HFF-Myc (cell line): ENCODE data around the gene GGACT.

Experiments used
- DNase-seq: peaks from one replicate; pipeline ENCODE4 v3.0.0-alpha.2; 2011; ENCODE audit warnings: low read depth; ENCODE audit errors: extremely low read depth
- H3K4me3 ChIP-seq: replicated peaks from 2 replicates; pipeline ENCODE4 v1.5.1; 2011; ENCODE audit warnings: low read depth, mild to moderate bottlenecking, control low read depth, low read length
- CTCF ChIP-seq: IDR thresholded peaks from 2 replicates; pipeline ENCODE4 v1.5.1; 2012; ENCODE audit warnings: mild to moderate bottlenecking, low read depth, low read length, control low read depth; ENCODE audit errors: missing control alignments

GGACT gene

GRCh38 chr13:100511466-100511865, 77.1 kb downstream of the GGACT start:
- TF ChIP-seq CTCF, result no peak
- no peak overlapping the region for H3K4me3 ChIP-seq
- no peak for DNase-seq

GRCh38 chr13:100510208-100510957, 78.2 kb downstream of the GGACT start:
- DNase-seq, result no peak
- no peak overlapping the region for H3K4me3 ChIP-seq
- no peak for TF ChIP-seq CTCF

- DNase-seq, result no peak
- no peak overlapping the region for H3K4me3 ChIP-seq
- TF ChIP-seq CTCF, result no peak
Observed at GRCh38 chr13:100508996-100509395, 79.6 kb downstream of the GGACT start.

GRCh38 chr13:100508455-100508854, 80.1 kb downstream of the GGACT start:
- no peak for TF ChIP-seq CTCF
- DNase-seq, result no peak
- no peak overlapping the region for H3K4me3 ChIP-seq

GRCh38 chr13:100506600-100507422, 81.8 kb downstream of the GGACT start:
- no peak for TF ChIP-seq CTCF
- no peak for DNase-seq

GRCh38 chr13:100506154-100506553, 82.4 kb downstream of the GGACT start:
- no peak overlapping the region for H3K4me3 ChIP-seq
- TF ChIP-seq CTCF, result no peak
- DNase-seq, result no peak

More at GRCh38 chr13:100506600-100507422, 81.8 kb downstream of the GGACT start:
- no peak overlapping the region for H3K4me3 ChIP-seq
